ENCODE results near the gene FGF8. TPM values are rescaled to one million over a fixed set of nuclear protein-coding genes. Genes with fewer than 3 reads are reported as not detected.

Gene FGF8
- total RNA-seq (not detected), polyA plus RNA-seq (not detected)

DNA sequence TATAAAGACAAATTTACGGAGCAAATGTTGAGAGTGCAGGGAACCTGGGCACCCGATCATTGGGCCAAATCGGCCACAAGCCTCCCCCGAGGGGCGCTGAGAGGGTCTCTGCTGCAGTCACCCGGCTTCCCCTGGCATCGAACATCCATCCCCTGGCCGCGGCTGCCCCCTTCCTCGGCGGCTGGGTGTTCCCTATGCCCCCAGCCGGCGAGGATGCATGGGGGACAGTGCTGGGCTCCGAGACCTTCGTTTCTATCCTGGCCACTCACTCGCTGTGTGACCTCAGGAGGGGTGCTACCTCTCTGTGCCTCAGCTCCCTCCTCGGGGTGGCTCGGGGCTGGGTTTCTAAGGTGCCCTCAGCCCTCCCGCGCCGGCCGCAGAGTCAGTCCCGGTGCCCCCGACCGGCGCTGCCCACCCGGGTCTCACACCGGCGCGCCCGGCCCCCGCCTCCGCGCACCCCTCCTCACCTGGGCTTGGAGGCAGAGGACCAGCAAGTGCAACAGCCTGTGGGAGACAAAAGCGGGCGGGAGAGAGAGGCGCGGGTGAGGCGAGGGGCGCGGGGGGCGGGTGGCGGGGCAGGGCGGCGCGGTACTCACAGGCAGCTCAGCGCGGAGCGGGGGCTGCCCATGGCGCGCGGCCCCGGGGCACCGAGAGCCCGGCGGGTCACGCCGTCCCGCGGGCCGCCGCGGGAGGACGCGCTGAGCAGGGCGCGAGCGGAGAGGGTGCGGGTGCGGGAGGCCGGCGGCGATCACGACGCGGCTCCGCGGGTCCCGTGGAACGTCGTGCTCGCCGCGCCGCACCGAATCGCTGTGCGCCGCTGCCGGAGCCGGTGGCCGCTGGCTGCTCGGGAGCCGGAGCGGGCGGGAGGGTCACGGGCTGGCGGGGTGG lies at the start of gene FGF8:
Gene FGF8, minus strand, starts transcription at position 842 of the 888 bp plus-strand sequence. Its CDS starts 214 bp downstream, at position 628.
- Histone ChIP-seq H3K27me3 (ENCODE audit: insufficient read depth, low read length) (peaks cover 56% of the 10 kb centered on the region), H3K36me3 (ENCODE audit: insufficient read depth, low read length) (no peaks in the 10 kb centered on the region), H3K9me3 (ENCODE audit: control insufficient read depth in 1 of 2, low read length in 2 of 2) (no peaks in the 10 kb centered on the region), H3K27ac (ENCODE audit: low read depth, low read length) (no peak within 1 kb of the TSS), H3K4me3 (ENCODE audit: low read length in 2 of 2) (no peak within 1 kb of the TSS), H3K4me1 (ENCODE audit: insufficient read depth, low read length) (peaks cover 39% of the 10 kb centered on the region)
- CTCF ChIA-PET (ENCODE audit: partially characterized antibody) = interaction anchor here (1.3 kb wide), 1 partner anchor 65 kb away, joined by 3 read pairs; no protein-coding TSS in a partner anchor
- Mint-ChIP-seq H3K36me3 (no peaks in the 10 kb centered on the region), H3K27ac (peak within 1 kb of the TSS in 1 of 7 donors; percentile 24), H3K4me1 (peaks cover 20 to 58% (median 29%) of the 10 kb centered on the region in 4 donors), H3K27me3 (peaks cover 47 to 55% of the 10 kb centered on the region in 2 donors), H3K9me3 (peaks cover 0 to 1% (median 0%) of the 10 kb centered on the region in 8 donors), H3K4me3 (peak within 1 kb of the TSS; percentile 20 to 61 (median 56))
- intact Hi-C loops (cut with micrococcal nuclease) = no loop called here
- POLR2A ChIA-PET (ENCODE audit: partially characterized antibody) = no interaction called here
- no peak for DNase-seq

GRCh38 chr10:101824736-101825135 lies 48.8 kb upstream of the FGF8 start:
- ChIA-PET POLR2A (ENCODE audit: partially characterized antibody) (no interaction called here), CTCF (ENCODE audit: partially characterized antibody) (interaction anchor here (1.4 to 8.4 kb wide), 3 partner anchors 9 to 19 kb away, joined by 3 to 88 read pairs (median 5); partner anchors contain the start of gene KCNIP2)
- H3K4me3 Mint-ChIP-seq = no peak overlapping the region
- Histone ChIP-seq H3K4me3 (ENCODE audit: low read length in 2 of 2) (no peak overlapping the region), H3K9me3 (ENCODE audit: control insufficient read depth in 1 of 2, low read length in 2 of 2) (no peaks in the 10 kb centered on the region), H3K36me3 (ENCODE audit: insufficient read depth, low read length) (no peaks in the 10 kb centered on the region), H3K4me1 (ENCODE audit: insufficient read depth, low read length) (peaks cover 20% of the 10 kb centered on the region), H3K27ac (ENCODE audit: low read depth, low read length) (no peak overlapping the region), H3K27me3 (ENCODE audit: insufficient read depth, low read length) (no peaks in the 10 kb centered on the region)
- H3K27me3 Mint-ChIP-seq = no peaks in the 10 kb centered on the region
- DNase-seq = no peak
- intact Hi-C loops (cut with micrococcal nuclease) = no loop called here
- peak overlapping the region in 1 of 7 donors; percentile 21 for H3K27ac Mint-ChIP-seq
- H3K4me1 Mint-ChIP-seq = peaks cover 10 to 35% (median 18%) of the 10 kb centered on the region in 4 donors
- H3K36me3 Mint-ChIP-seq = peaks cover 0 to under 1% of the 10 kb centered on the region in 2 donors
- no peaks in the 10 kb centered on the region for H3K9me3 Mint-ChIP-seq

- Histone ChIP-seq H3K4me1 (ENCODE audit: insufficient read depth, low read length) (peaks cover 39% of the 10 kb centered on the region), H3K4me3 (ENCODE audit: low read length in 2 of 2) (peak overlapping the region; percentile 74 to 95), H3K27me3 (ENCODE audit: insufficient read depth, low read length) (no peaks in the 10 kb centered on the region), H3K36me3 (ENCODE audit: insufficient read depth, low read length) (no peaks in the 10 kb centered on the region), H3K27ac (ENCODE audit: low read depth, low read length) (peak overlapping the region; percentile 85), H3K9me3 (ENCODE audit: control insufficient read depth in 1 of 2, low read length in 2 of 2) (no peaks in the 10 kb centered on the region)
- no peaks in the 10 kb centered on the region for H3K27me3 Mint-ChIP-seq
- ChIA-PET POLR2A (ENCODE audit: partially characterized antibody) (interaction anchor here (0.9 to 9.9 kb wide), 25 partner anchors 10 to 924 kb away, joined by 3 to 204 read pairs (median 5); partner anchors contain the start of genes ARMH3, KCNIP2, NOLC1 and NPM3), CTCF (ENCODE audit: partially characterized antibody) (interaction anchor here (0.7 to 8.4 kb wide), 8 partner anchors 9 to 410 kb away, joined by 3 to 88 read pairs (median 6); partner anchors contain the start of genes KCNIP2 and NPM3)
- no peak for DNase-seq
- no peaks in the 10 kb centered on the region for H3K9me3 Mint-ChIP-seq
- peak overlapping the region; percentile 94 to 100 (median 98) for H3K4me3 Mint-ChIP-seq
- H3K36me3 Mint-ChIP-seq = peaks cover 10 to 22% of the 10 kb centered on the region in 2 donors
- intact Hi-C loops (cut with micrococcal nuclease) = loop anchor here (1.0 to 5.0 kb wide), 7 partner anchors 11 to 828 kb away; partner anchors contain the start of genes ARMH3, HPS6, NOLC1 and NPM3
- H3K27ac Mint-ChIP-seq = peak overlapping the region; percentile 91 to 100 (median 97)
- peaks cover 26 to 52% (median 34%) of the 10 kb centered on the region in 4 donors for H3K4me1 Mint-ChIP-seq
These were observed 43.1 kb upstream of the FGF8 start for GRCh38 chr10:101818872-101819633.

GRCh38 chr10:101818119-101818871 lies 42.4 kb upstream of the FGF8 start, which contains the start of gene OGA:
Gene OGA (minus strand): TSS chr10:101818444. CDS start chr10:101818022, 422 bp downstream.
- Histone ChIP-seq H3K36me3 (ENCODE audit: insufficient read depth, low read length) (peaks cover 5% of the 10 kb centered on the region), H3K4me3 (ENCODE audit: low read length in 2 of 2) (peak within 1 kb of the TSS; percentile 95), H3K9me3 (ENCODE audit: control insufficient read depth in 1 of 2, low read length in 2 of 2) (no peaks in the 10 kb centered on the region), H3K27me3 (ENCODE audit: insufficient read depth, low read length) (no peaks in the 10 kb centered on the region), H3K4me1 (ENCODE audit: insufficient read depth, low read length) (peaks cover 47% of the 10 kb centered on the region), H3K27ac (ENCODE audit: low read depth, low read length) (peak within 1 kb of the TSS; percentile 85)
- H3K36me3 Mint-ChIP-seq = peaks cover 15 to 28% of the 10 kb centered on the region in 2 donors
- H3K4me3 Mint-ChIP-seq = peak within 1 kb of the TSS; percentile 94 to 100 (median 98)
- CTCF ChIA-PET (ENCODE audit: partially characterized antibody) = interaction anchor here (0.8 to 8.4 kb wide), 7 partner anchors 10 to 220 kb away, joined by 3 to 88 read pairs (median 6); partner anchors contain the start of genes KCNIP2 and NPM3
- H3K27me3 Mint-ChIP-seq = no peaks in the 10 kb centered on the region
- intact Hi-C loops (cut with micrococcal nuclease) = loop anchor here (1.0 to 5.0 kb wide), 7 partner anchors 12 to 829 kb away; partner anchors contain the start of genes ARMH3, HPS6, NOLC1 and NPM3
- DNase-seq = peak; percentile 97 to 100 (median 99)
- peak within 1 kb of the TSS; percentile 91 to 100 (median 97) for H3K27ac Mint-ChIP-seq
- POLR2A ChIA-PET (ENCODE audit: partially characterized antibody) = interaction anchor here (0.7 to 9.9 kb wide), 35 partner anchors 9 to 1578 kb away, joined by 3 to 204 read pairs (median 4); partner anchors contain the start of genes ACTR1A, ARMH3, ATP5MK and DPCD
- peaks cover 31 to 59% (median 42%) of the 10 kb centered on the region in 4 donors for H3K4me1 Mint-ChIP-seq
- no peaks in the 10 kb centered on the region for H3K9me3 Mint-ChIP-seq

DNA sequence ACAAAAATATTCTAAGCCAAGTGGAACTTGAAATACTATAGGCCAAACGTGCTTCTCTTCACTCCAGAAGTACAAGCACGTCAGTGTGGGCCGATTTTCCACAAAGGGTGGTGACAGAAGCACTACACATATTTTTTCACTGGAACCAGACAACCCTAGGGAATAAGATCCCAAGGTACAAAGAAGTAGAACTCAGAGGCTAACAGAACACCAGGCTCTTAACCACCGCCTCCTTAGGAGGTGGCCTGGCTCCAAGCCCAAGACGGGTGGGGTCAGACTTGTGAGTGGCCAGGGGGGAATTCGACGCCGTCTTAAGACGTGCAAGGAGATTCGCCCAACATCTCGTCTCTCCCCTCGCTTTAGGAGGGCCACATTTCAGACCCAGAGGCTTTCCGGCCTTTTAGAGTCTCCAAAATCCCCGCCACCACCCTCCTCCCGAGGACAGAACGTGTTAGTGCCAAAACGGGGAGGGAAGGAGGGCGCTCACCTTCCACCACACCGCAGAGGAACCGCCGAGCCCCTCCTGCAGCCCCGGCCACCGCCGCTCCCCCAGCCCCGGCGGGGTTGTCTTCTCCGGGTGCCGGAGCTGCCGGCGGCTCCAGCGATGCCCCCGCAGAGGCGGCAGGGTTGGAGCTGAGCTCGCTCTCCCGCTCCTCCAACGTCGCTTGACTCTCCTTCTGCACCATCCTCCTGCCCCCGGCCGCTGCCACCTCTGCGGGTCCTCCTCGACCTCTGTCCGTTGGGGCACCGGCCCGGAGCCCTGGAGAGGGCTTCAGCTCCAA lies 41.6 kb upstream of the FGF8 start:
- peak in 3 of 5 donors; percentile 19 to 67 (median 51) for DNase-seq
- peak overlapping the region; percentile 91 to 100 (median 97) for H3K27ac Mint-ChIP-seq
- H3K36me3 ChIP-seq (ENCODE audit: insufficient read depth, low read length) = peaks cover 8% of the 10 kb centered on the region
- H3K4me3 Mint-ChIP-seq = peak overlapping the region; percentile 94 to 100 (median 98)
- no peaks in the 10 kb centered on the region for H3K9me3 ChIP-seq (ENCODE audit: control insufficient read depth in 1 of 2, low read length in 2 of 2)
- peaks cover 37 to 67% (median 48%) of the 10 kb centered on the region in 4 donors for H3K4me1 Mint-ChIP-seq
- H3K27me3 ChIP-seq (ENCODE audit: insufficient read depth, low read length) = no peaks in the 10 kb centered on the region
- intact Hi-C loops (cut with micrococcal nuclease) = loop anchor here (1.0 to 5.0 kb wide), 7 partner anchors 13 to 830 kb away; partner anchors contain the start of genes ARMH3, HPS6, NOLC1 and NPM3
- H3K9me3 Mint-ChIP-seq = no peaks in the 10 kb centered on the region
- ChIA-PET POLR2A (ENCODE audit: partially characterized antibody) (interaction anchor here (0.7 to 9.9 kb wide), 30 partner anchors 8 to 1579 kb away, joined by 3 to 204 read pairs (median 4); partner anchors contain the start of genes ACTR1A, ARMH3, ATP5MK and DPCD), CTCF (ENCODE audit: partially characterized antibody) (interaction anchor here (2.5 to 8.4 kb wide), 5 partner anchors 16 to 35 kb away, joined by 11 to 88 read pairs (median 35); partner anchors contain the start of genes KCNIP2 and NPM3)
- peaks cover 23 to 36% of the 10 kb centered on the region in 2 donors for H3K36me3 Mint-ChIP-seq
- H3K4me3 ChIP-seq (ENCODE audit: low read length in 2 of 2) = peak overlapping the region; percentile 95
- H3K27me3 Mint-ChIP-seq = no peaks in the 10 kb centered on the region
- peaks cover 54% of the 10 kb centered on the region for H3K4me1 ChIP-seq (ENCODE audit: insufficient read depth, low read length)
- peak overlapping the region; percentile 85 for H3K27ac ChIP-seq (ENCODE audit: low read depth, low read length)
